GM23338 (cell line): ENCODE measurements around the gene G6PC2. TPM values are rescaled to one million over a fixed set of nuclear protein-coding genes. Genes with fewer than 3 reads are reported as not detected.

ENCODE experiments used
- ATAC-seq: fragments of 200-7000 bp; cut with Tn5 transposase; 3 replicates; pipeline ENCODE4 v1.9.1; 2020
- DNase-seq: peaks from one replicate; pipeline ENCODE4 v3.0.0-alpha.2; 2015; ENCODE audit warnings: low spot score
- H2AFZ ChIP-seq: fragments of 200-600 bp; sonication (generic); 2 replicates; pipeline ENCODE4 v1.8.0; 2016; ENCODE audit warnings: antibody characterized with exemption, mild to moderate bottlenecking, moderate library complexity
- H3F3A ChIP-seq: fragments of 200-600 bp; sonication (generic); replicated peaks from 2 replicates; pipeline ENCODE4 v1.8.0; 2017; ENCODE audit warnings: antibody characterized with exemption, mixed run types, low read depth
- H3K27ac ChIP-seq: fragments of 200-600 bp; sonication (generic); 2 replicates; pipeline ENCODE4 v1.6.1; 2016; ENCODE audit warnings: low read depth
- H3K27me3 ChIP-seq: fragments of 200-600 bp; sonication (generic); 2 replicates; pipeline ENCODE4 v1.8.0; 2016; ENCODE audit warnings: mild to moderate bottlenecking, mixed run types, moderate library complexity; ENCODE audit not compliant: insufficient read depth
- H3K36me3 ChIP-seq: fragments of 200-600 bp; sonication (generic); 2 replicates; pipeline ENCODE4 v1.8.0; 2016; ENCODE audit warnings: mild to moderate bottlenecking; ENCODE audit not compliant: insufficient read depth
- H3K4me1 ChIP-seq: fragments of 200-600 bp; sonication (generic); 2 replicates; pipeline ENCODE4 v1.8.0; 2016; ENCODE audit warnings: mild to moderate bottlenecking, moderate library complexity; ENCODE audit not compliant: insufficient read depth
- H3K4me2 ChIP-seq: fragments of 200-600 bp; sonication (generic); 2 replicates; pipeline ENCODE4 v1.7.1; 2017; ENCODE audit warnings: mixed run types
- H3K4me3 ChIP-seq: fragments of 200-600 bp; sonication (generic); 2 replicates; pipeline ENCODE4 v1.6.1; 2016; ENCODE audit warnings: mixed run types
- H3K79me2 ChIP-seq: fragments of 200-600 bp; sonication (generic); replicated peaks from 2 replicates; pipeline ENCODE4 v1.8.0; 2017; ENCODE audit warnings: mild to moderate bottlenecking; ENCODE audit not compliant: insufficient read depth
- H3K9me2 ChIP-seq: fragments of 200-600 bp; sonication (generic); 2 replicates; pipeline ENCODE4 v1.8.0; 2017; ENCODE audit not compliant: insufficient read depth
- H4K20me1 ChIP-seq: fragments of 200-600 bp; sonication (generic); replicated peaks from 2 replicates; pipeline ENCODE4 v1.8.0; 2017; ENCODE audit warnings: mild to moderate bottlenecking; ENCODE audit not compliant: insufficient read depth
- H3K27ac Mint-ChIP-seq: 2 replicates; pipeline ENCODE4 v1.8.0; 2020; ENCODE audit warnings: inconsistent platforms, mild to moderate bottlenecking, moderate library complexity, mixed read lengths
- H3K27me3 Mint-ChIP-seq: 3 replicates; pipeline ENCODE4 v1.8.0; 2022; ENCODE audit warnings: low read depth, mild to moderate bottlenecking, moderate library complexity, mixed read lengths, inconsistent platforms; ENCODE audit not compliant: insufficient read depth, poor library complexity
- H3K36me3 Mint-ChIP-seq: 3 replicates; pipeline ENCODE4 v1.8.0; 2021; ENCODE audit warnings: low read depth, mild to moderate bottlenecking, inconsistent platforms, moderate library complexity, mixed read lengths
- H3K4me1 Mint-ChIP-seq: 3 replicates; pipeline ENCODE4 v1.8.0; 2020; ENCODE audit warnings: mild to moderate bottlenecking, inconsistent platforms, mixed read lengths
- H3K4me3 Mint-ChIP-seq: 3 replicates; pipeline ENCODE4 v1.8.0; 2021; ENCODE audit warnings: moderate library complexity, mild to moderate bottlenecking, inconsistent platforms, mixed read lengths
- H3K9me3 Mint-ChIP-seq: 3 replicates; pipeline ENCODE4 v1.8.0; 2020; ENCODE audit warnings: moderate library complexity, mild to moderate bottlenecking, inconsistent platforms, mixed read lengths
- EZH2 ChIP-seq: fragments of 200-600 bp; sonication (generic); IDR thresholded peaks from one replicate; pipeline ENCODE4 v1.8.0; 2017; ENCODE audit warnings: antibody characterized with exemption, mild to moderate bottlenecking, low read depth; ENCODE audit not compliant: unreplicated experiment
- EZH2phosphoT487 ChIP-seq: fragments of 200-600 bp; sonication (generic); IDR thresholded peaks from one replicate; pipeline ENCODE4 v1.8.1; 2018; ENCODE audit warnings: antibody characterized with exemption; ENCODE audit not compliant: unreplicated experiment
- JUNB ChIP-seq: IDR thresholded peaks from one replicate; pipeline ENCODE4 v1.6.1; 2016; ENCODE audit warnings: antibody characterized with exemption; ENCODE audit not compliant: unreplicated experiment
- NANOG ChIP-seq: IDR thresholded peaks from 2 replicates; pipeline ENCODE4 v1.6.1; 2016; ENCODE audit warnings: antibody characterized with exemption, borderline replicate concordance
- POLR2AphosphoS5 ChIP-seq: IDR thresholded peaks from 2 replicates; pipeline ENCODE4 v1.6.1; 2016; ENCODE audit warnings: antibody characterized with exemption, low read depth
- STAT1 ChIP-seq: IDR thresholded peaks from one replicate; pipeline ENCODE4 v1.6.1; 2016; ENCODE audit warnings: antibody characterized with exemption; ENCODE audit not compliant: unreplicated experiment
- ZNF114 ChIP-seq: fragments of 250-450 bp; sonication (Bioruptor Pico); IDR thresholded peaks from 2 replicates; pipeline ENCODE4 v1.5.0; 2020; ENCODE audit warnings: mild to moderate bottlenecking, moderate library complexity
- ZNF331 ChIP-seq: fragments of 250-450 bp; sonication (Bioruptor Pico); IDR thresholded peaks from 2 replicates; pipeline ENCODE4 v1.5.0; 2020; ENCODE audit warnings: low read depth, mild to moderate bottlenecking, moderate library complexity
- polyA plus RNA-seq: library from polyadenylated mRNA; unstranded; fragments of >200 nt; fragmentation: Nextera tagmentation; extraction: Ambion mirVana; gene quantifications from 2 replicates; pipeline ENCODE4 v1.2.1, GENCODE V29; 2016
- total RNA-seq: library from RNA; depleted of rRNA; stranded (reverse); fragments of >200 nt; shearing (Covaris generic); gene quantifications from 2 replicates; pipeline ENCODE4 v1.2.3, GENCODE V29; 2014
- TF ChIP-seq, protein P1 (sequence below), 2 experiments: fragments of 200-600 bp in 1 of 2; sonication (generic) in 1 of 2; conservative IDR thresholded peaks; 2 replicates each; pipeline versions ENCODE4 v1.5.1 to v1.6.1; 2016 to 2017; ENCODE audit warnings: antibody characterized with exemption in 2 of 2, low read depth in 2 of 2, mild to moderate bottlenecking in 2 of 2, moderate library complexity in 1 of 2
- TF ChIP-seq, protein P2 (sequence below): fragments of 250-450 bp; sonication (Bioruptor Pico); IDR thresholded peaks from 2 replicates; pipeline ENCODE4 v1.5.0; 2020; ENCODE audit warnings: mild to moderate bottlenecking, moderate library complexity
- TF ChIP-seq, protein P3 (sequence below): IDR thresholded peaks from one replicate; pipeline ENCODE4 v1.6.1; 2018; ENCODE audit warnings: antibody characterized with exemption; ENCODE audit not compliant: unreplicated experiment

Gene G6PC2
- total and polyA plus RNA-seq, 2 experiments from 2014 or later, result not detected

DNA sequence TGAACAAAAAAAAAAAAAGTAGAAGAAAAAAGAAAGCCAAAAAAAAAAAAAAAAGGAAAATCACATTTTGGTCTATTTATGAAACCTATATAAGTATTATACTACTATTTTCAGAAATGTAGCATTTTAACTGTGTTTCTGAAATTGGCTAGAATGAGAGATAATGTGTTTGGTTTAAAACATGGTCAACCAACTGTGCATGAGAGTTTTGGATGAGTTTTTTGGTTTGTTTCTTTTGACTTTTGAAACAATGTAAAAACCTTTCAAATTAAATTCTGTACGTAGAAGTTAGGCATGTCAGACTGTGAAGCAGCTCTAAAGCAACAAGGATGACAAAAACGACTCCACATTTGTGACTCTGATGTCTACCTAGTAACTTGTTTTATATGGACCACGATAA, 45.5 kb upstream of the G6PC2 start:
- no peaks in the 10 kb centered on the region for H4K20me1 ChIP-seq
- TF ChIP-seq EZH2, result no peak
- H3K4me2 ChIP-seq, result no peak overlapping the region
- Mint-ChIP-seq H3K27me3 (peaks cover 2% of the 10 kb centered on the region), H3K36me3 (peaks cover 8% of the 10 kb centered on the region; the same call in 2 of the 3 replicates), H3K27ac (no peak overlapping the region), H3K9me3 (no peaks in the 10 kb centered on the region), H3K4me1 (peaks cover 10% of the 10 kb centered on the region), H3K4me3 (no peak overlapping the region)
- H3F3A ChIP-seq, result no peaks in the 10 kb centered on the region
- H3K79me2 ChIP-seq, result no peaks in the 10 kb centered on the region
- no peak overlapping the region for H3K27ac ChIP-seq
- ATAC-seq (no peak), DNase-seq (no peak)
- H3K27me3 ChIP-seq, result no peaks in the 10 kb centered on the region
- H2AFZ ChIP-seq, result no peak overlapping the region
- H3K4me1 ChIP-seq, result peaks cover 8% of the 10 kb centered on the region
- H3K36me3 ChIP-seq, result no peaks in the 10 kb centered on the region
- H3K4me3 ChIP-seq, result no peak overlapping the region
- no peaks in the 10 kb centered on the region for H3K9me2 ChIP-seq

DNA sequence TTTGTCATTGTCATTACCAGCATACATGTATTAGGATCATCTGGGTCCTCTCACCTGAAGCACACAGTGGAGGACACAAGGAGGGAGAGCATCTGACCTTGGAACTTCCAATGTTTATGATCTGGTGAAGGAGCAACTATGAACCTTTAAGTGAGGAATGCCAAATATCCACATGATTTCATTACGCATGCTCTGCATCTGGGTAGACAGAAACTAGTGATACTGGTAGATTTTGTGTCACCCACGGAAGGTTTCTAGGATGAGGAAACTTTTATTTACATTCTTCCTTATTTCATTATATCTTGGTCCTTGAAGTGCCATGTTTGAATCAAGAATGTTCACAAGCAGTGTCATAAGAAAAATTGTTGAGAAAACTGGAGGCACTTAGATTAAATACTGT, 42.9 kb upstream of the G6PC2 start:
- Histone ChIP-seq H3K79me2 (no peaks in the 10 kb centered on the region), H3K36me3 (no peaks in the 10 kb centered on the region), H3K4me2 (no peak overlapping the region), H3K27ac (no peak overlapping the region), H3K9me2 (no peaks in the 10 kb centered on the region), H2AFZ (no peak overlapping the region), H3K4me3 (no peak overlapping the region), H3F3A (no peaks in the 10 kb centered on the region), H3K27me3 (no peaks in the 10 kb centered on the region), H4K20me1 (no peaks in the 10 kb centered on the region), H3K4me1 (peaks cover 8% of the 10 kb centered on the region)
- H3K9me3 Mint-ChIP-seq, result no peaks in the 10 kb centered on the region
- no peak overlapping the region for H3K4me3 Mint-ChIP-seq
- no peak overlapping the region for H3K27ac Mint-ChIP-seq
- H3K27me3 Mint-ChIP-seq, result no peaks in the 10 kb centered on the region
- peaks cover 8% of the 10 kb centered on the region; the same call in 2 of the 3 replicates for H3K36me3 Mint-ChIP-seq
- H3K4me1 Mint-ChIP-seq, result peaks cover 10% of the 10 kb centered on the region
- ATAC-seq (no peak), DNase-seq (no peak)
- TF ChIP-seq, protein P1, sequence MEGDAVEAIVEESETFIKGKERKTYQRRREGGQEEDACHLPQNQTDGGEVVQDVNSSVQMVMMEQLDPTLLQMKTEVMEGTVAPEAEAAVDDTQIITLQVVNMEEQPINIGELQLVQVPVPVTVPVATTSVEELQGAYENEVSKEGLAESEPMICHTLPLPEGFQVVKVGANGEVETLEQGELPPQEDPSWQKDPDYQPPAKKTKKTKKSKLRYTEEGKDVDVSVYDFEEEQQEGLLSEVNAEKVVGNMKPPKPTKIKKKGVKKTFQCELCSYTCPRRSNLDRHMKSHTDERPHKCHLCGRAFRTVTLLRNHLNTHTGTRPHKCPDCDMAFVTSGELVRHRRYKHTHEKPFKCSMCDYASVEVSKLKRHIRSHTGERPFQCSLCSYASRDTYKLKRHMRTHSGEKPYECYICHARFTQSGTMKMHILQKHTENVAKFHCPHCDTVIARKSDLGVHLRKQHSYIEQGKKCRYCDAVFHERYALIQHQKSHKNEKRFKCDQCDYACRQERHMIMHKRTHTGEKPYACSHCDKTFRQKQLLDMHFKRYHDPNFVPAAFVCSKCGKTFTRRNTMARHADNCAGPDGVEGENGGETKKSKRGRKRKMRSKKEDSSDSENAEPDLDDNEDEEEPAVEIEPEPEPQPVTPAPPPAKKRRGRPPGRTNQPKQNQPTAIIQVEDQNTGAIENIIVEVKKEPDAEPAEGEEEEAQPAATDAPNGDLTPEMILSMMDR (conservative IDR thresholded peaks at IDR 0.05; ENCODE audit: low read depth in 2 of 2), result no peak
- TF ChIP-seq EZH2phosphoT487 (no peak), EZH2 (no peak), POLR2AphosphoS5 (no peak), STAT1 (no peak), JUNB (no peak), NANOG (no peak), ZNF114 (CRISPR knock-in tag) (no peak), ZNF331 (CRISPR knock-in tag) (no peak)
- TF ChIP-seq, protein P2, sequence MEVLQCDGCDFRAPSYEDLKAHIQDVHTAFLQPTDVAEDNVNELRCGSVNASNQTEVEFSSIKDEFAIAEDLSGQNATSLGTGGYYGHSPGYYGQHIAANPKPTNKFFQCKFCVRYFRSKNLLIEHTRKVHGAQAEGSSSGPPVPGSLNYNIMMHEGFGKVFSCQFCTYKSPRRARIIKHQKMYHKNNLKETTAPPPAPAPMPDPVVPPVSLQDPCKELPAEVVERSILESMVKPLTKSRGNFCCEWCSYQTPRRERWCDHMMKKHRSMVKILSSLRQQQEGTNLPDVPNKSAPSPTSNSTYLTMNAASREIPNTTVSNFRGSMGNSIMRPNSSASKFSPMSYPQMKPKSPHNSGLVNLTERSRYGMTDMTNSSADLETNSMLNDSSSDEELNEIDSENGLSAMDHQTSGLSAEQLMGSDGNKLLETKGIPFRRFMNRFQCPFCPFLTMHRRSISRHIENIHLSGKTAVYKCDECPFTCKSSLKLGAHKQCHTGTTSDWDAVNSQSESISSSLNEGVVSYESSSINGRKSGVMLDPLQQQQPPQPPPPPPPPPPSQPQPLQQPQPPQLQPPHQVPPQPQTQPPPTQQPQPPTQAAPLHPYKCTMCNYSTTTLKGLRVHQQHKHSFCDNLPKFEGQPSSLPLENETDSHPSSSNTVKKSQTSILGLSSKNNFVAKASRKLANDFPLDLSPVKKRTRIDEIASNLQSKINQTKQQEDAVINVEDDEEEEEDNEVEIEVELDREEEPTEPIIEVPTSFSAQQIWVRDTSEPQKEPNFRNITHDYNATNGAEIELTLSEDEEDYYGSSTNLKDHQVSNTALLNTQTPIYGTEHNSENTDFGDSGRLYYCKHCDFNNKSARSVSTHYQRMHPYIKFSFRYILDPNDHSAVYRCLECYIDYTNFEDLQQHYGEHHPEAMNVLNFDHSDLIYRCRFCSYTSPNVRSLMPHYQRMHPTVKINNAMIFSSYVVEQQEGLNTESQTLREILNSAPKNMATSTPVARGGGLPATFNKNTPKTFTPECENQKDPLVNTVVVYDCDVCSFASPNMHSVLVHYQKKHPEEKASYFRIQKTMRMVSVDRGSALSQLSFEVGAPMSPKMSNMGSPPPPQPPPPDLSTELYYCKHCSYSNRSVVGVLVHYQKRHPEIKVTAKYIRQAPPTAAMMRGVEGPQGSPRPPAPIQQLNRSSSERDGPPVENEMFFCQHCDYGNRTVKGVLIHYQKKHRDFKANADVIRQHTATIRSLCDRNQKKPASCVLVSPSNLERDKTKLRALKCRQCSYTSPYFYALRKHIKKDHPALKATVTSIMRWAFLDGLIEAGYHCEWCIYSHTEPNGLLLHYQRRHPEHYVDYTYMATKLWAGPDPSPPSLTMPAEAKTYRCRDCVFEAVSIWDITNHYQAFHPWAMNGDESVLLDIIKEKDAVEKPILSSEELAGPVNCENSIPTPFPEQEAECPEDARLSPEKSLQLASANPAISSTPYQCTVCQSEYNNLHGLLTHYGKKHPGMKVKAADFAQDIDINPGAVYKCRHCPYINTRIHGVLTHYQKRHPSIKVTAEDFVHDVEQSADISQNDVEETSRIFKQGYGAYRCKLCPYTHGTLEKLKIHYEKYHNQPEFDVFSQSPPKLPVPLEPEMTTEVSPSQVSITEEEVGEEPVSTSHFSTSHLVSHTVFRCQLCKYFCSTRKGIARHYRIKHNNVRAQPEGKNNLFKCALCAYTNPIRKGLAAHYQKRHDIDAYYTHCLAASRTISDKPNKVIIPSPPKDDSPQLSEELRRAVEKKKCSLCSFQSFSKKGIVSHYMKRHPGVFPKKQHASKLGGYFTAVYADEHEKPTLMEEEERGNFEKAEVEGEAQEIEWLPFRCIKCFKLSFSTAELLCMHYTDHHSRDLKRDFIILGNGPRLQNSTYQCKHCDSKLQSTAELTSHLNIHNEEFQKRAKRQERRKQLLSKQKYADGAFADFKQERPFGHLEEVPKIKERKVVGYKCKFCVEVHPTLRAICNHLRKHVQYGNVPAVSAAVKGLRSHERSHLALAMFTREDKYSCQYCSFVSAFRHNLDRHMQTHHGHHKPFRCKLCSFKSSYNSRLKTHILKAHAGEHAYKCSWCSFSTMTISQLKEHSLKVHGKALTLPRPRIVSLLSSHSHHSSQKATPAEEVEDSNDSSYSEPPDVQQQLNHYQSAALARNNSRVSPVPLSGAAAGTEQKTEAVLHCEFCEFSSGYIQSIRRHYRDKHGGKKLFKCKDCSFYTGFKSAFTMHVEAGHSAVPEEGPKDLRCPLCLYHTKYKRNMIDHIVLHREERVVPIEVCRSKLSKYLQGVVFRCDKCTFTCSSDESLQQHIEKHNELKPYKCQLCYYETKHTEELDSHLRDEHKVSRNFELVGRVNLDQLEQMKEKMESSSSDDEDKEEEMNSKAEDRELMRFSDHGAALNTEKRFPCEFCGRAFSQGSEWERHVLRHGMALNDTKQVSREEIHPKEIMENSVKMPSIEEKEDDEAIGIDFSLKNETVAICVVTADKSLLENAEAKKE, result no peak
- TF ChIP-seq, protein P3, sequence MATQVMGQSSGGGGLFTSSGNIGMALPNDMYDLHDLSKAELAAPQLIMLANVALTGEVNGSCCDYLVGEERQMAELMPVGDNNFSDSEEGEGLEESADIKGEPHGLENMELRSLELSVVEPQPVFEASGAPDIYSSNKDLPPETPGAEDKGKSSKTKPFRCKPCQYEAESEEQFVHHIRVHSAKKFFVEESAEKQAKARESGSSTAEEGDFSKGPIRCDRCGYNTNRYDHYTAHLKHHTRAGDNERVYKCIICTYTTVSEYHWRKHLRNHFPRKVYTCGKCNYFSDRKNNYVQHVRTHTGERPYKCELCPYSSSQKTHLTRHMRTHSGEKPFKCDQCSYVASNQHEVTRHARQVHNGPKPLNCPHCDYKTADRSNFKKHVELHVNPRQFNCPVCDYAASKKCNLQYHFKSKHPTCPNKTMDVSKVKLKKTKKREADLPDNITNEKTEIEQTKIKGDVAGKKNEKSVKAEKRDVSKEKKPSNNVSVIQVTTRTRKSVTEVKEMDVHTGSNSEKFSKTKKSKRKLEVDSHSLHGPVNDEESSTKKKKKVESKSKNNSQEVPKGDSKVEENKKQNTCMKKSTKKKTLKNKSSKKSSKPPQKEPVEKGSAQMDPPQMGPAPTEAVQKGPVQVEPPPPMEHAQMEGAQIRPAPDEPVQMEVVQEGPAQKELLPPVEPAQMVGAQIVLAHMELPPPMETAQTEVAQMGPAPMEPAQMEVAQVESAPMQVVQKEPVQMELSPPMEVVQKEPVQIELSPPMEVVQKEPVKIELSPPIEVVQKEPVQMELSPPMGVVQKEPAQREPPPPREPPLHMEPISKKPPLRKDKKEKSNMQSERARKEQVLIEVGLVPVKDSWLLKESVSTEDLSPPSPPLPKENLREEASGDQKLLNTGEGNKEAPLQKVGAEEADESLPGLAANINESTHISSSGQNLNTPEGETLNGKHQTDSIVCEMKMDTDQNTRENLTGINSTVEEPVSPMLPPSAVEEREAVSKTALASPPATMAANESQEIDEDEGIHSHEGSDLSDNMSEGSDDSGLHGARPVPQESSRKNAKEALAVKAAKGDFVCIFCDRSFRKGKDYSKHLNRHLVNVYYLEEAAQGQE, result no peak
